DND-41 (cell line): ENCODE data around the gene CCL27.

Experiments
- ATAC-seq: fragments of 200-7000 bp; cut with Tn5 transposase; 3 replicates; pipeline ENCODE4 v1.9.1; 2021; ENCODE audit warnings: low read depth; ENCODE audit not compliant: insufficient read depth
- DNase-seq: peaks from one replicate; pipeline ENCODE4 v3.0.0-alpha.2; 2020
- H2AFZ ChIP-seq: 2 replicates; pipeline ENCODE4 v1.6.0; 2012; ENCODE audit warnings: low read depth, low read length
- H3K27ac ChIP-seq: 2 replicates; pipeline ENCODE4 v1.5.1; 2012; ENCODE audit warnings: low read length, inconsistent platforms
- H3K27me3 ChIP-seq: fragments of 200-600 bp; sonication (generic); 2 replicates; pipeline ENCODE4 v1.6.0; 2012; ENCODE audit warnings: low read length, mild to moderate bottlenecking, inconsistent platforms; ENCODE audit not compliant: insufficient read depth, poor library complexity
- H3K36me3 ChIP-seq: 2 replicates; pipeline ENCODE4 v1.5.1; 2012; ENCODE audit warnings: low read length, inconsistent platforms; ENCODE audit not compliant: insufficient read depth
- H3K4me1 ChIP-seq: 2 replicates; pipeline ENCODE4 v1.5.1; 2012; ENCODE audit warnings: mild to moderate bottlenecking, low read length; ENCODE audit not compliant: insufficient read depth
- H3K4me2 ChIP-seq: 2 replicates; pipeline ENCODE4 v1.6.0; 2012; ENCODE audit warnings: mild to moderate bottlenecking, moderate library complexity, low read length, inconsistent platforms; ENCODE audit not compliant: insufficient read depth
- H3K4me3 ChIP-seq, 2 experiments: fragments of 200-600 bp in 1 of 2; shearing (Covaris generic) in 1 of 2; 2 replicates each; pipeline ENCODE4 v1.5.1; 2012 to 2016; ENCODE audit warnings: inconsistent platforms in 2 of 2, low read length in 2 of 2, mild to moderate bottlenecking in 2 of 2, low read depth in 1 of 2, moderate library complexity in 1 of 2
- H3K79me2 ChIP-seq: 2 replicates; pipeline ENCODE4 v1.6.0; 2012; ENCODE audit warnings: low read length, inconsistent platforms; ENCODE audit not compliant: insufficient read depth
- H3K9ac ChIP-seq: 2 replicates; pipeline ENCODE4 v1.6.0; 2012; ENCODE audit warnings: low read depth, mild to moderate bottlenecking, inconsistent platforms, low read length, moderate library complexity
- H3K9me3 ChIP-seq: 2 replicates; pipeline ENCODE4 v1.5.1; 2012; ENCODE audit warnings: low read length, moderate library complexity, mild to moderate bottlenecking, inconsistent platforms; ENCODE audit not compliant: insufficient read depth, severe bottlenecking
- H4K20me1 ChIP-seq: 2 replicates; pipeline ENCODE4 v1.6.0; 2012; ENCODE audit warnings: low read length; ENCODE audit not compliant: insufficient read depth
- CTCF ChIP-seq: IDR thresholded peaks from 2 replicates; pipeline ENCODE4 v1.5.1; 2012; ENCODE audit warnings: borderline replicate concordance, low read length, moderate library complexity, mild to moderate bottlenecking; ENCODE audit not compliant: poor library complexity, severe bottlenecking; ENCODE audit errors: extremely low read depth
- EZH2 ChIP-seq: IDR thresholded peaks from 3 replicates; pipeline ENCODE4 v1.6.1; 2012; ENCODE audit warnings: borderline replicate concordance, low read depth, mild to moderate bottlenecking, moderate library complexity, low read length, inconsistent platforms; ENCODE audit not compliant: severe bottlenecking

The CCL27 gene

GRCh38 chr9:34669809-34670562 is 7.5 kb upstream of the CCL27 start:
- Histone ChIP-seq H3K4me1 (no peaks in the 10 kb centered on the region), H4K20me1 (no peaks in the 10 kb centered on the region), H3K79me2 (no peaks in the 10 kb centered on the region), H3K4me2 (no peak overlapping the region), H3K4me3 (no peak overlapping the region), H3K27ac (no peak overlapping the region), H2AFZ (no peak overlapping the region), H3K36me3 (no peaks in the 10 kb centered on the region), H3K9me3 (no peaks in the 10 kb centered on the region), H3K9ac (no peak overlapping the region), H3K27me3 (peaks cover 6% of the 10 kb centered on the region)
- TF ChIP-seq CTCF (no peak), EZH2 (no peak)
- DNase-seq (no peak), ATAC-seq (no peak)

GRCh38 chr9:34665381-34666250 is 3.2 kb upstream of the CCL27 start:
- TF ChIP-seq CTCF (no peak), EZH2 (no peak)
- no peak overlapping the region for H3K27ac ChIP-seq
- no peak overlapping the region for H3K4me2 ChIP-seq
- H4K20me1 ChIP-seq = no peaks in the 10 kb centered on the region
- DNase-seq (no peak), ATAC-seq (no peak)
- H3K4me3 ChIP-seq = no peak overlapping the region
- peaks cover 6% of the 10 kb centered on the region for H3K27me3 ChIP-seq
- H3K4me1 ChIP-seq = peaks cover 21% of the 10 kb centered on the region
- no peak overlapping the region for H2AFZ ChIP-seq
- H3K9ac ChIP-seq = no peak overlapping the region
- no peaks in the 10 kb centered on the region for H3K9me3 ChIP-seq
- no peaks in the 10 kb centered on the region for H3K36me3 ChIP-seq
- H3K79me2 ChIP-seq = no peaks in the 10 kb centered on the region

GRCh38 chr9:34665067-34665380 is 2.6 kb upstream of the CCL27 start:
- no peak for ATAC-seq
- DNase-seq = no peak
- no peaks in the 10 kb centered on the region for H3K79me2 ChIP-seq
- no peaks in the 10 kb centered on the region for H3K9me3 ChIP-seq
- no peak overlapping the region for H3K27ac ChIP-seq
- no peaks in the 10 kb centered on the region for H3K36me3 ChIP-seq
- TF ChIP-seq CTCF = no peak
- TF ChIP-seq EZH2 = no peak
- peaks cover 3% of the 10 kb centered on the region for H3K27me3 ChIP-seq
- H2AFZ ChIP-seq = no peak overlapping the region
- H3K4me1 ChIP-seq = peaks cover 21% of the 10 kb centered on the region
- no peak overlapping the region for H3K9ac ChIP-seq
- no peak overlapping the region for H3K4me2 ChIP-seq
- H4K20me1 ChIP-seq = no peaks in the 10 kb centered on the region
- no peak overlapping the region for H3K4me3 ChIP-seq
